Mesenchymal stem cell (in vitro differentiated cells and primary cell): Measurements from ENCODE around the gene CNGA4.

Source experiments
- DNase-seq: peaks from one replicate; pipeline ENCODE4 v3.0.0-alpha.2; 2013
- H2AFZ ChIP-seq: one replicate; pipeline ENCODE4 v1.6.1; 2013; ENCODE audit warnings: low read depth, mild to moderate bottlenecking, control low read depth, inconsistent platforms, low read length, moderate library complexity
- H2AK5ac ChIP-seq: 2 replicates; pipeline ENCODE4 v1.6.1; 2013; ENCODE audit warnings: low read length, moderate library complexity, mild to moderate bottlenecking, inconsistent platforms; ENCODE audit not compliant: severe bottlenecking
- H2BK120ac ChIP-seq: one replicate; pipeline ENCODE4 v1.6.1; 2013; ENCODE audit warnings: low read depth, mild to moderate bottlenecking, inconsistent platforms, low read length, moderate library complexity
- H2BK12ac ChIP-seq, 2 experiments: one replicate each; pipeline ENCODE4 v1.6.1; 2013; ENCODE audit warnings: inconsistent platforms in 2 of 2, low read length in 2 of 2, mild to moderate bottlenecking in 2 of 2, moderate library complexity in 2 of 2, control low read depth in 1 of 2
- H2BK15ac ChIP-seq: one replicate; pipeline ENCODE4 v1.6.1; 2013; ENCODE audit warnings: mild to moderate bottlenecking, low read depth, inconsistent platforms; ENCODE audit not compliant: poor library complexity, severe bottlenecking
- H2BK5ac ChIP-seq: 2 replicates; pipeline ENCODE4 v1.6.1; 2013; ENCODE audit warnings: low read depth, mild to moderate bottlenecking, low read length, control low read depth, inconsistent platforms; ENCODE audit not compliant: poor library complexity, severe bottlenecking
- H3K14ac ChIP-seq, 2 experiments: one replicate each; pipeline ENCODE4 v1.6.1; 2013; ENCODE audit warnings: inconsistent platforms in 2 of 2, low read length in 2 of 2, control low read depth in 1 of 2, mild to moderate bottlenecking in 1 of 2, moderate library complexity in 1 of 2
- H3K18ac ChIP-seq, 2 experiments: one replicate each; pipeline ENCODE4 v1.6.1; 2013; ENCODE audit warnings: inconsistent platforms in 2 of 2, low read length in 2 of 2, control low read depth in 1 of 2, low read depth in 1 of 2, mild to moderate bottlenecking in 1 of 2
- H3K23ac ChIP-seq, 2 experiments: one replicate each; pipeline ENCODE4 v1.6.1; 2013; ENCODE audit warnings: inconsistent platforms in 2 of 2, low read length in 2 of 2, mild to moderate bottlenecking in 2 of 2, moderate library complexity in 2 of 2, control low read depth in 1 of 2
- H3K27ac ChIP-seq: 2 replicates; pipeline ENCODE4 v1.5.1; 2013; ENCODE audit warnings: mild to moderate bottlenecking, moderate library complexity, low read length, control low read depth, inconsistent platforms; ENCODE audit not compliant: poor library complexity, severe bottlenecking
- H3K27me3 ChIP-seq, 2 experiments: 2 replicates each; pipeline versions ENCODE4 v1.6.1 to v1.7.0; 2013; ENCODE audit warnings: low read length in 2 of 2, mild to moderate bottlenecking in 2 of 2, moderate library complexity in 2 of 2, control low read depth in 1 of 2, inconsistent platforms in 1 of 2; ENCODE audit not compliant: control insufficient read depth in 1 of 2, insufficient read depth in 1 of 2
- H3K36me3 ChIP-seq, 2 experiments: 2 replicates each; pipeline versions ENCODE4 v1.6.1 to v1.7.0; 2013; ENCODE audit warnings: low read length in 2 of 2, control low read depth in 1 of 2, inconsistent platforms in 1 of 2, low read depth in 1 of 2, mild to moderate bottlenecking in 1 of 2; ENCODE audit not compliant: insufficient read depth in 2 of 2, control insufficient read depth in 1 of 2
- H3K4ac ChIP-seq, 2 experiments: one replicate each; pipeline ENCODE4 v1.6.1; 2013; ENCODE audit warnings: inconsistent platforms in 2 of 2, low read length in 2 of 2, mild to moderate bottlenecking in 2 of 2, moderate library complexity in 2 of 2, control low read depth in 1 of 2, low read depth in 1 of 2
- H3K4me1 ChIP-seq: 2 replicates; pipeline ENCODE4 v1.6.1; 2013; ENCODE audit warnings: low read depth, low read length, control low read depth; ENCODE audit not compliant: control insufficient read depth, insufficient read depth
- H3K4me2 ChIP-seq: 2 replicates; pipeline ENCODE4 v1.6.1; 2013; ENCODE audit warnings: low read length, mild to moderate bottlenecking, inconsistent platforms; ENCODE audit not compliant: poor library complexity, severe bottlenecking
- H3K4me3 ChIP-seq, 2 experiments: 2 replicates each; pipeline versions ENCODE4 v1.5.1 to v1.7.0; 2013; ENCODE audit warnings: low read length in 2 of 2, mild to moderate bottlenecking in 2 of 2, control low read depth in 1 of 2, low read depth in 1 of 2; ENCODE audit not compliant: insufficient read depth in 1 of 2
- H3K79me1 ChIP-seq: replicated peaks from 2 replicates; pipeline ENCODE4 v1.6.1; 2013; ENCODE audit warnings: mild to moderate bottlenecking, control low read depth, low read length, inconsistent platforms; ENCODE audit not compliant: poor library complexity, severe bottlenecking
- H3K9ac ChIP-seq: 2 replicates; pipeline ENCODE4 v1.7.0; 2013; ENCODE audit warnings: mild to moderate bottlenecking, low read length, moderate library complexity
- H3K9me3 ChIP-seq: 2 replicates; pipeline ENCODE4 v1.7.0; 2013; ENCODE audit warnings: mild to moderate bottlenecking, low read length; ENCODE audit not compliant: control insufficient read depth
- H4K8ac ChIP-seq: one replicate; pipeline ENCODE4 v1.6.1; 2013; ENCODE audit warnings: inconsistent platforms, mild to moderate bottlenecking, low read length, moderate library complexity
- H4K91ac ChIP-seq: one replicate; pipeline ENCODE4 v1.6.1; 2013; ENCODE audit warnings: mild to moderate bottlenecking, low read length, inconsistent platforms
- WGBS: methylation state at CpG from one replicate; pipeline ENCODE4 v1.1.7; 2013; ENCODE audit warnings: mixed read lengths; 5-methylcytosine and 5-hydroxymethylcytosine counted together

CNGA4 gene

GRCh38 chr11:6258141-6258540, 19.3 kb downstream of the CNGA4 start:
- Histone ChIP-seq H3K36me3 (no peaks in the 10 kb centered on the region), H3K79me1 (no peaks in the 10 kb centered on the region), H2BK15ac (no peak overlapping the region), H3K4me3 (no peak overlapping the region), H2AK5ac (no peak overlapping the region), H3K18ac (no peak overlapping the region), H2BK12ac (no peak overlapping the region), H3K9me3 (no peaks in the 10 kb centered on the region), H3K14ac (no peak overlapping the region), H3K4me2 (no peak overlapping the region), H2BK5ac (no peak overlapping the region), H2BK120ac (no peak overlapping the region), H3K4ac (no peak overlapping the region), H3K27me3 (peaks cover 60 to 67% of the 10 kb centered on the region in 2 experiments), H3K9ac (no peak overlapping the region), H3K23ac (no peak overlapping the region), H4K8ac (no peak overlapping the region), H3K27ac (no peak overlapping the region), H4K91ac (no peak overlapping the region), H3K4me1 (peaks cover 14% of the 10 kb centered on the region), H2AFZ (no peak overlapping the region)
- DNase-seq, result no peak
- 68% methylated on average over 2 of the region's 3 CpGs for WGBS

GRCh38 chr11:6258571-6259081, 19.7 kb downstream of the CNGA4 start:
- no peaks in the 10 kb centered on the region for H3K36me3 ChIP-seq
- H2AK5ac ChIP-seq, result no peak overlapping the region
- H3K4me3 ChIP-seq, result peak overlapping the region; percentile 9 to 73
- H3K4ac ChIP-seq, result no peak overlapping the region
- H2BK5ac ChIP-seq, result no peak overlapping the region
- no peak overlapping the region for H4K91ac ChIP-seq
- H3K14ac ChIP-seq, result no peak overlapping the region
- WGBS, result 15% methylated on average over 16 of the region's 16 CpGs
- no peak overlapping the region for H2BK12ac ChIP-seq
- peaks cover 62 to 70% of the 10 kb centered on the region in 2 experiments for H3K27me3 ChIP-seq
- H3K23ac ChIP-seq, result no peak overlapping the region
- peak overlapping the region; percentile 96 for H3K4me2 ChIP-seq
- no peak overlapping the region for H3K27ac ChIP-seq
- no peaks in the 10 kb centered on the region for H3K9me3 ChIP-seq
- peaks cover 14% of the 10 kb centered on the region for H3K4me1 ChIP-seq
- no peak overlapping the region for H2AFZ ChIP-seq
- DNase-seq, result peak; percentile 13
- no peak overlapping the region for H2BK15ac ChIP-seq
- peak overlapping the region; percentile 5 for H3K9ac ChIP-seq
- no peak overlapping the region for H4K8ac ChIP-seq
- H3K18ac ChIP-seq, result no peak overlapping the region
- H2BK120ac ChIP-seq, result no peak overlapping the region
- no peaks in the 10 kb centered on the region for H3K79me1 ChIP-seq

- WGBS, result 62% methylated on average over 3 of the region's 5 CpGs
Measured at GRCh38 chr11:6260207-6260726, 21.4 kb downstream of the CNGA4 start.

GRCh38 chr11:6263662-6264061, 24.8 kb downstream of the CNGA4 start:
- H2BK120ac ChIP-seq, result no peak overlapping the region
- no peak overlapping the region for H2BK12ac ChIP-seq
- H2BK15ac ChIP-seq, result no peak overlapping the region
- 97% methylated on average over 1 of the region's 1 CpG for WGBS
- no peak overlapping the region for H3K18ac ChIP-seq
- no peaks in the 10 kb centered on the region for H3K36me3 ChIP-seq
- H4K8ac ChIP-seq, result no peak overlapping the region
- no peak overlapping the region for H4K91ac ChIP-seq
- no peak overlapping the region for H3K14ac ChIP-seq
- no peak overlapping the region for H3K9ac ChIP-seq
- no peak overlapping the region for H3K4me2 ChIP-seq
- H3K27ac ChIP-seq, result no peak overlapping the region
- H3K9me3 ChIP-seq, result no peaks in the 10 kb centered on the region
- H3K23ac ChIP-seq, result no peak overlapping the region
- H3K4ac ChIP-seq, result no peak overlapping the region
- peaks cover 12% of the 10 kb centered on the region for H3K4me1 ChIP-seq
- H2BK5ac ChIP-seq, result no peak overlapping the region
- no peak overlapping the region for H3K4me3 ChIP-seq
- H3K79me1 ChIP-seq, result no peaks in the 10 kb centered on the region
- DNase-seq, result no peak
- peaks cover 39 to 44% of the 10 kb centered on the region in 2 experiments for H3K27me3 ChIP-seq
- H2AK5ac ChIP-seq, result no peak overlapping the region
- no peak overlapping the region for H2AFZ ChIP-seq

More at GRCh38 chr11:6260207-6260726, 21.4 kb downstream of the CNGA4 start:
- no peak overlapping the region for H4K8ac ChIP-seq
- no peak overlapping the region for H2AK5ac ChIP-seq
- H2AFZ ChIP-seq, result no peak overlapping the region
- H3K4me3 ChIP-seq, result no peak overlapping the region
- no peak overlapping the region for H3K9ac ChIP-seq
- no peak overlapping the region for H3K27ac ChIP-seq
- no peak overlapping the region for H2BK5ac ChIP-seq
- no peak overlapping the region for H3K4me2 ChIP-seq
- no peak overlapping the region for H3K14ac ChIP-seq
- H3K4ac ChIP-seq, result no peak overlapping the region
- H2BK12ac ChIP-seq, result no peak overlapping the region
- no peaks in the 10 kb centered on the region for H3K79me1 ChIP-seq
- no peak overlapping the region for H2BK120ac ChIP-seq
- H3K27me3 ChIP-seq, result peaks cover 67 to 69% of the 10 kb centered on the region in 2 experiments
- no peak overlapping the region for H3K18ac ChIP-seq
- DNase-seq, result no peak
- H3K4me1 ChIP-seq, result peaks cover 14% of the 10 kb centered on the region
- H3K9me3 ChIP-seq, result no peaks in the 10 kb centered on the region
- no peak overlapping the region for H4K91ac ChIP-seq
- H3K23ac ChIP-seq, result no peak overlapping the region
- H3K36me3 ChIP-seq, result no peaks in the 10 kb centered on the region
- H2BK15ac ChIP-seq, result no peak overlapping the region
